HK-2 (cell line): ENCODE measurements around the gene ANXA6.
"Not testable (repeated sequence)": the region's sequence is repeated elsewhere in the genome, so short reads cannot be mapped to it uniquely, and the experiment has no call there.

ENCODE experiments used
- DNase-seq: peaks from one replicate; pipeline ENCODE4 v3.0.0-alpha.2; 2018; ENCODE audit not compliant: unreplicated experiment

ANXA6 gene

GRCh38 chr5:151157426-151158286, at the start of gene ANXA6:
ANXA6 (minus strand) TSS chr5:151157779; CDS start chr5:151147901, 9,878 bp downstream.
- peak; percentile 71 for DNase-seq

- no peak for DNase-seq
Observed at GRCh38 chr5:151205411-151205810, 47.8 kb upstream of the ANXA6 start.

DNA sequence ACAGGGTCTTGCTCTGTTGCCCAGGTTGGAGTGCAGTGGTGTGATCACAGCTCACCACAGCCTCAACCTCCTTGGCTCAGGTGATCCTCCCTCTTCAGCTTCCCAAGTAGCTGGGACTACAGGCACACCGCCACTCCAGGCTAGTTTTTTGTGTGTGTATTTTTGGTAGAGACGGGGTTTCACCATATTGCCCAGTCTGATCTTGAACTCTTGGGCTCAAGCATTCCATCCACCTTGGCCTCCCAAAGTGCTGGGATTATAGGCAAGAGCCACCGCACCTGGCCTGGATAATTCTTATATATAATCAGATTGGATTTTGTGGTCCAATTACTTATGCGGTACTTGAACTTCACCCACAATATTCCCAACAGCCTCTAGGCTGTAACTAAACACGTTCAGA, 46.5 kb upstream of the ANXA6 start:
- DNase-seq = no peak

- no peak for DNase-seq
Observed at GRCh38 chr5:151202381-151203139, 45.0 kb upstream of the ANXA6 start.

GRCh38 chr5:151200913-151201595, 43.5 kb upstream of the ANXA6 start:
- DNase-seq = no peak

- DNase-seq = no peak
Observed at GRCh38 chr5:151199581-151200185, 42.1 kb upstream of the ANXA6 start.

GRCh38 chr5:151198861-151199260, 41.3 kb upstream of the ANXA6 start:
- no peak for DNase-seq

GRCh38 chr5:151197291-151197600, 39.7 kb upstream of the ANXA6 start:
- DNase-seq = not testable (repeated sequence)

DNA sequence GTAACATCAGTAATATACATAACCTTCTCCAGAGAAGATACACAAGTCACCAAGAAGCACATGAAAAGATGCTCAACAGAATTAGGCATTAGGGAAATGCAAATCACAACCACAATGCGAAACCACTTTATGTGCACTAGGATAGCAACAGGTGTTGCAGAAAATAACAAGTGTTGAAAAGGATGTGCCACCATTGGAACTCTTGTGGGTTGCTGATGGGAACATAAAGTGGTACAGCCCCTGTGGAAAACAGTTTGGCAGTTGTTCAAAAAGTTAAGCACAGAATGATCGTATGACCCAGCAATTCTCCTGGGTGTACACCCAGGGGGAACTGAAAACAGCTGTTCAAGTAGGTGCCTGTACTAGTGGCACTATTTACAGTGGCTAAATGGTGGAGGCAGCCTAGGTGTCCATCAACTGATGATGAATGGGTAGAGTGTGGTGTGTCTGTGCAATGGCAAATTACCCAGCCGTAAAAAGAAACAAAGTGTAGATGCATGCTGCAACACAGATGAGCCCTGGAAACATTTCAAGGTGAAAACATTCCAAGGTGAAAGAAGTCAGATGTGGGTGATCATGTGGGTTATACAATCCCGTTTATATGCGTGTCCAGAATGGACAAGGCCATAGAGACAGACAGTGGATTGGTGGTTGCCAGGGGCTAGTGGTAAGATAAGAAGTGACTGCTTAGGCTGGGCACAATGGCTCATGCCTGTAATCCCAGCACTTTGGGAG, 39.1 kb upstream of the ANXA6 start:
- no peak for DNase-seq

- no peak for DNase-seq
Observed at GRCh38 chr5:151195622-151196021, 38.0 kb upstream of the ANXA6 start.

DNA sequence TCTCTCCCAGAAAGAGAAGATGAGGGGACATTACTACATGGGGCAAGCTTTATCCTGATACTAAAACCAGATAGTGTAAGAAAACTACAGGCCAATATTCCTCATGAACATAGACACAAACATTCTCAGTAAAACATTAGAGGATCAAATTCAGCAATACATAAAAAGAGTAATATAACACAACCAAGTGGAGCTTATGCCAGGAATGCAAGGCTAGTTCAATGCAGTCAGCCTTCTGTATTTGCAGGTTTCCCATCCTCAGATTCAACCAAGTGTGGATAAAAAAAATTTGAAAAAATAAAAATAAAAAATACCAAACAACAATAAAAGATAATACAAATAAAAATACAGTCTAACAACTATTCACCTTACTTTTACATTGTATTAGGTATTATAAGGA, 35.0 kb upstream of the ANXA6 start:
- DNase-seq = no peak

- DNase-seq = no peak
Observed at GRCh38 chr5:151191661-151192060, 34.1 kb upstream of the ANXA6 start.

- DNase-seq = no peak
Observed at GRCh38 chr5:151189151-151189550, 31.6 kb upstream of the ANXA6 start.

DNA sequence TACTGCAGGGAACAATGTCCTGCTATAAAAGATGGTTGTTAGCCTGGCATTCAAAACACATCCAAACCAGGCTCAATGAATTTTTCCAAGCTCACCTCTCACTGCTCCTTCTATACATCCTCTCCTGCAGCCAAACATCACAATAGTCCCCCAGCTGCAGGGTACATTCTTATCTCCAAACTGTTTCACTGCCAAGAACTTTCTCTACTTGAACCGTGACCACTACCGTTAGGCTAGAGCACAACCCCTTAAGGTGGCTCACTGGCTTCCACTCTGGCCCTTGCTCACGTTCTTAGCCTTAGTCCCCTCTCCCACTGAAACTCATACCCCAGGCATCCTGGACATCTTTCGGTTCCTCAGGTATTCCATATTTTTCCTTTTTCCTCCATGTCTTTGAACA, 29.0 kb upstream of the ANXA6 start:
- DNase-seq = no peak

DNA sequence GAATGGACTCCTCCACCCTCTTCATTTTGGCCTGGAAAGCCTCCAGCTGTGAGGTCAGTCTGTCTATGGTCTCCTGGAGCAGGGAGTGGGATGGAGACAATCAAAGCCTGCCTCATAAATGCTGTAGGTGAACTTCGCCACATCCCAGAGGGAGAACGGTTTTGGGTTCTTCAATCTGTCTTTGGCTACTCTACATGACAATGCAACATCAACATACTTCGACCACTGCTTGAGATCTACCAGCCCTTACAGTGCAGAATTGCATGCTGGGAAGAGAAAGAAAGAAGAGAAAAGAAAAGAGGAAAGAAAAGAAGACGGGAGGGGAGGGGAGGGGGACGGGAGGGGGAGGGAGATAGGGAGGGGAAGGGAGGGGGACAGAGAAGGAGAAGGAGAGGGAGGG, 28.5 kb upstream of the ANXA6 start:
- no peak for DNase-seq

DNA sequence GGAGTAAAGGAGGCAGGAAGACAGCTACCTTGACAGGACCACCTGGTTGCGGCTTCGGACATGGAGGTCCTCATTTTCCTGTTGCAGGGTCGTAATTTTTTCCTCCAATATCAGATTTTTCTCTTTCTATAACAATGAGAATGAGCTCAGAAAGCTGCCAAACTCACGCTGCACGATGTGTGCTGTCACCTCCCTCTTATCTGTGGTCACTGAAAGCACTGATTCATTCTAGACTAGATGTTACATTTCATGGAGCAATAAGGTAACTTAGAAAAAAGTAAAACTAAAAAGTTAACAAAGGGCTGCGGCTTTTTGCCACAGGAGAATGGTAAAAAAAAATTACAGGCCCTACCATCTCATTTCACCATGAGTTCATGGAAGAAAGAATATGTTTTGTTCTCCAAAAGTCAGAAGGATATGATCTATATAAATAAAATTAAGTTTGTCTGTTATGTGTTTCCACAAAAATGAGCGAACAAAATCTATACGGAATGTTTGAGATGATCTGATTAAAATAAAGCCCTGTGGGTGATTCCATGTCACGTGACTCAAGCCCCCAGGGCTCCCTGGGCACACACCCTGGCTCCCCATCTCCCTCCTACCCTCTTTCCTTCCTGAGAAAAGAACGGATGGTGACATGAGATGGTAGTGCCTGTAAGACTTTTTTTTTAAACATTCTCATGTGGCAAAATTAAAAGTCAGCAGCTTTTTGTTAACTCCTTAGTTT, 26.9 kb upstream of the ANXA6 start:
- DNase-seq = no peak

GRCh38 chr5:151183456-151184245, 26.1 kb upstream of the ANXA6 start:
- DNase-seq = no peak

GRCh38 chr5:151182976-151183375, 25.4 kb upstream of the ANXA6 start:
- DNase-seq = no peak

DNA sequence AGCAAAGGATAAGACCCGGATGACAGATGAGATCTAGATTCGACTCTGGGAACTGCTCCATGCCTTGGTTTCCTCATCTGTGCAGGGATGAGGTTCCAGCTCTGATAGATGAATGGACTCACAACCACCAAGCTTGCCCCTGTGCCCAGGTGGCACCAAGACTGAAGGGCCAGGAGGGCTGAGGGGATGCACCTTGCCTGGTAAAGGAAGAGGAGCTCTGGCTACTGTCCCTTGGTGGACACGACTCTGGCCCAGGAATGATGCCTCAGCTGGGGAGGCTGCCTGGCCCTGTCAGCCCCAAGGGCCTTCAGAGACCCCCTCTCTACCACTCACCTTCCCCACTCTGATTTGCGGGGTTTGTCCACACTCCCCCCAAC, 24.9 kb upstream of the ANXA6 start:
- no peak for DNase-seq
